Hepatocyte (in vitro differentiated cells): ENCODE measurements around the gene GALR2. TPM values are rescaled to one million over a fixed set of nuclear protein-coding genes. Genes with fewer than 3 reads are reported as not detected.

Experiments used
- DNase-seq: peaks from one replicate; pipeline ENCODE4 v3.0.0-alpha.2; 2016; ENCODE audit warnings: low spot score
- H2AFZ ChIP-seq: fragments of 200-600 bp; sonication (generic); 2 replicates; pipeline ENCODE4 v1.6.0; 2016; ENCODE audit warnings: antibody characterized with exemption, mild to moderate bottlenecking
- H3K27ac ChIP-seq: fragments of 200-600 bp; sonication (generic); 2 replicates; pipeline ENCODE4 v1.5.1; 2016; ENCODE audit warnings: mild to moderate bottlenecking
- H3K27me3 ChIP-seq: fragments of 200-600 bp; sonication (generic); 2 replicates; pipeline ENCODE4 v1.6.1; 2016
- H3K36me3 ChIP-seq: fragments of 200-600 bp; sonication (generic); replicated peaks from 2 replicates; pipeline ENCODE4 v1.5.1; 2016; ENCODE audit warnings: low read depth; ENCODE audit not compliant: insufficient read depth
- H3K4me1 ChIP-seq: fragments of 200-600 bp; sonication (generic); 2 replicates; pipeline ENCODE4 v1.5.1; 2016; ENCODE audit warnings: mild to moderate bottlenecking, moderate library complexity; ENCODE audit not compliant: insufficient read depth
- H3K4me2 ChIP-seq: fragments of 200-600 bp; sonication (generic); 2 replicates; pipeline ENCODE4 v1.6.0; 2016
- H3K4me3 ChIP-seq: fragments of 200-600 bp; sonication (generic); 2 replicates; pipeline ENCODE4 v1.5.1; 2016; ENCODE audit warnings: mild to moderate bottlenecking
- H3K79me2 ChIP-seq: fragments of 200-600 bp; sonication (generic); 2 replicates; pipeline ENCODE4 v1.6.0; 2017; ENCODE audit warnings: mild to moderate bottlenecking
- H3K9me2 ChIP-seq: fragments of 200-600 bp; sonication (generic); replicated peaks from 2 replicates; pipeline ENCODE4 v1.6.0; 2017; ENCODE audit warnings: mild to moderate bottlenecking; ENCODE audit not compliant: insufficient read depth
- H3K9me3 ChIP-seq: fragments of 200-600 bp; sonication (generic); 2 replicates; pipeline ENCODE4 v1.5.1; 2016; ENCODE audit warnings: low read depth, mild to moderate bottlenecking
- H4K20me1 ChIP-seq: fragments of 200-600 bp; sonication (generic); 2 replicates; pipeline ENCODE4 v1.6.0; 2016; ENCODE audit warnings: mild to moderate bottlenecking; ENCODE audit not compliant: insufficient read depth, poor library complexity, severe bottlenecking
- EZH2 ChIP-seq: fragments of 200-600 bp; sonication (generic); IDR thresholded peaks from 2 replicates; pipeline ENCODE4 v1.6.1; 2016; ENCODE audit warnings: antibody characterized with exemption, mild to moderate bottlenecking, borderline replicate concordance
- EZH2phosphoT487 ChIP-seq: fragments of 200-600 bp; sonication (generic); IDR thresholded peaks from one replicate; pipeline ENCODE4 v1.6.1; 2018; ENCODE audit warnings: antibody characterized with exemption, mild to moderate bottlenecking, low read depth, moderate library complexity; ENCODE audit not compliant: unreplicated experiment, severe bottlenecking
- WGBS: methylation state at CpG from one replicate; pipeline ENCODE4 v1.1.6; 2016; ENCODE audit warnings: low lambda C conversion rate; ENCODE audit errors: missing lambda C conversion rate; 5-methylcytosine and 5-hydroxymethylcytosine counted together
- polyA plus RNA-seq: library from polyadenylated mRNA; unstranded; fragments of >200 nt; fragmentation: Nextera tagmentation; extraction: Ambion mirVana; gene quantifications from 2 replicates; pipeline ENCODE4 v1.2.1, GENCODE V29; 2016
- total RNA-seq: library from RNA; depleted of rRNA; stranded (reverse); fragments of >200 nt; gene quantifications from 2 replicates; pipeline ENCODE4 v1.2.3, GENCODE V29; 2014
- TF ChIP-seq, protein P1 (sequence below): fragments of 200-600 bp; sonication (generic); IDR thresholded peaks from 2 replicates; pipeline ENCODE4 v1.5.1; 2016; ENCODE audit warnings: antibody characterized with exemption, mild to moderate bottlenecking; ENCODE audit not compliant: poor library complexity

The GALR2 gene
- total and polyA plus RNA-seq, 2 experiments from 2014 or later = 0.24 TPM; not detected in 1

DNA sequence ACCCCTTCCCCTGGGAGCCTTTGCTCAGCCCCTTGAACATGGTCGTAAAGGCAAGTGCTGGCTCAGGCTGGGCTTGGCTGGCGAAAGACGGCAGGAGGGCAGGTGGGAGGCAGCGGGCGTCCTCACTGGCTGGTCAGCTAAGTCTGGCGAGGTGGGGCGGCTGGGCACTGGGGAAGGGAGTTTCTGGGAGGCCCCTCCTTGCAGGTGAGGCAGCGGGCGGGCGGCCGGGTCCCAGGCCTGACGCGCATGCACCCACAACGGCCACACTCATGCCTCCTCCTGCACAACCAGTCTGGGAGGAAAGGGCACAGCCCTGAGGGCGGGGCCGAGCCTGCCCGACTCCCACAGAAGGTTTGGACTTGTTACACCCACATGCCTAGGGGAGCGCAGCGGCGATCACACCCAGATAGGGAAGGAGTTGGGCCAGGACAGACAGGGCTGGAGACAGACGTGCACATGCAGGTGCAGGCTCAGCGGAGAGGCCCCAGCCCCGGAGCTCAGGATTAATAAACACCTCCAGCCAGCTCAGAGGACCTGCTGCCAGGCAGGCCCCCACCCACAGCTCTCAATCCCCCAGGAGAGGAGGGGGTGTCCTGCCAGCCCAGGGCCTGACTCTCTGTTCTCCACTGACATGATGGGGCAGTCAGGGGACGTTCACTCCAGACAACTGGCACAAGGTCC lies 47.3 kb upstream of the GALR2 start, which contains the start of gene EVPL:
EVPL (minus strand) TSS at position 148 of the 681 bp plus-strand sequence; CDS start at position 40, 108 bp downstream.
- Histone ChIP-seq H2AFZ (no peak within 1 kb of the TSS), H3K36me3 (no peaks in the 10 kb centered on the region), H3K4me3 (no peak within 1 kb of the TSS), H3K4me1 (peaks cover 11% of the 10 kb centered on the region), H3K27me3 (no peaks in the 10 kb centered on the region), H3K4me2 (no peak within 1 kb of the TSS), H3K9me3 (no peaks in the 10 kb centered on the region), H3K9me2 (no peaks in the 10 kb centered on the region), H3K27ac (no peak within 1 kb of the TSS), H3K79me2 (no peaks in the 10 kb centered on the region), H4K20me1 (no peaks in the 10 kb centered on the region)
- TF ChIP-seq EZH2 (no peak), EZH2phosphoT487 (no peak)
- TF ChIP-seq, protein P1, sequence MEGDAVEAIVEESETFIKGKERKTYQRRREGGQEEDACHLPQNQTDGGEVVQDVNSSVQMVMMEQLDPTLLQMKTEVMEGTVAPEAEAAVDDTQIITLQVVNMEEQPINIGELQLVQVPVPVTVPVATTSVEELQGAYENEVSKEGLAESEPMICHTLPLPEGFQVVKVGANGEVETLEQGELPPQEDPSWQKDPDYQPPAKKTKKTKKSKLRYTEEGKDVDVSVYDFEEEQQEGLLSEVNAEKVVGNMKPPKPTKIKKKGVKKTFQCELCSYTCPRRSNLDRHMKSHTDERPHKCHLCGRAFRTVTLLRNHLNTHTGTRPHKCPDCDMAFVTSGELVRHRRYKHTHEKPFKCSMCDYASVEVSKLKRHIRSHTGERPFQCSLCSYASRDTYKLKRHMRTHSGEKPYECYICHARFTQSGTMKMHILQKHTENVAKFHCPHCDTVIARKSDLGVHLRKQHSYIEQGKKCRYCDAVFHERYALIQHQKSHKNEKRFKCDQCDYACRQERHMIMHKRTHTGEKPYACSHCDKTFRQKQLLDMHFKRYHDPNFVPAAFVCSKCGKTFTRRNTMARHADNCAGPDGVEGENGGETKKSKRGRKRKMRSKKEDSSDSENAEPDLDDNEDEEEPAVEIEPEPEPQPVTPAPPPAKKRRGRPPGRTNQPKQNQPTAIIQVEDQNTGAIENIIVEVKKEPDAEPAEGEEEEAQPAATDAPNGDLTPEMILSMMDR = no peak
- WGBS = 71% methylated on average over 19 of the region's 24 CpGs
- DNase-seq = peak; percentile 37

DNA sequence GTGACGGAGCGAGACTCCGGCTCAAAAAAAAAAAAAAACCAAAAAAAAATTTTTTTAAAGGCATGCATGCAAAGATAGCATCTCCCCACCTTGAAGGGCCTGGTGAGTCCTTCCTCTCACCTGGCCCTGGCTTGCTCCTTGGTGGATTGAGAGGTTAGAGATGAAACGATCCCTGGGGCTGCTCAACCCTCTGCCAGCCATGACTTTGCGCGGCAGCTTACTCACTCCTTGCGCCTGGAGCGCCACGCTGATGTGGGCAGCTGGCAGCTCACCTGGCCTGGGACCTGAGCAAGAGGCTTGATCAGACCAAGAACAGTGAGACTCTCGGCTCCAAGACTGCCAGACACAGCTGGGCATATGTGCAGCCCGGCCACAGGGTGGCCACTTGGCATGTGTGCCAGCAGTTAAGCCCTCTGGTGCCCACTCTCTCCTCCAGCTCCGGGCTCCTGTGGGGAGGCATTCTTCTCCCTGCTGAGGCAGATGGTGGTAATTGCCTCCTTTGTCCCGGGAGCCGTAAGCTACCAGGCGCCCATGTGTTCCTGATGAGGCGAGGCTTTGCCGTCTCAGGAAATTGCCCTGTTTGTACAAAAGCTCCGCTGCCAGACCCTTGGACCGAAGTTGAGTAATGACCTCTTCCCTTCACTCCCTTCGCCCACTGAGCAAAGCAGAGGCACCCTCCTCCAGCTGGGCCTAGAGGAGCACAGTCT lies 42.4 kb upstream of the GALR2 start:
- Histone ChIP-seq H3K4me2 (no peak overlapping the region), H3K9me3 (no peaks in the 10 kb centered on the region), H2AFZ (no peak overlapping the region), H3K9me2 (no peaks in the 10 kb centered on the region), H3K27ac (no peak overlapping the region), H3K36me3 (no peaks in the 10 kb centered on the region), H3K27me3 (no peaks in the 10 kb centered on the region), H3K79me2 (no peaks in the 10 kb centered on the region), H4K20me1 (no peaks in the 10 kb centered on the region), H3K4me1 (peaks cover 16% of the 10 kb centered on the region), H3K4me3 (no peak overlapping the region)
- WGBS = 87% methylated on average over 20 of the region's 20 CpGs
- no peak for TF ChIP-seq EZH2phosphoT487
- TF ChIP-seq, protein P1 = no peak
- no peak for TF ChIP-seq EZH2
- no peak for DNase-seq

DNA sequence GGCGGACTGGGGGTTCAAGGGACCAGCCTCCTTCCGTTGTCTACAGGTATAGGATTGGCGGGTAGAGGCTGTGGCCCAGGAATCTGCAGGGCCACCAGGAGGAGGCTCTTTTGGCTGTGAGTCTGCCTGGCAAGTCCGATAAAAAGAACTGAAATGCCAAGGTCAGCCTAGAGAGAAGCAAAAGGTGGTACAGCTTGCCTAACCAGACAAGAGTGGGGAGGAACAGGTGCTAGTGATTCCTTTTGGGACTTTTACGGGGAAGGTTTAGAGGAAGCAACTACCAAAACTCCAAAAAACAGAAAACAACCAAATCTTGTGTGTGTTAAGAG lies 41.8 kb upstream of the GALR2 start:
- TF ChIP-seq, protein P1 = no peak
- no peak for TF ChIP-seq EZH2phosphoT487
- TF ChIP-seq EZH2 = no peak
- 93% methylated on average over 5 of the region's 5 CpGs for WGBS
- no peaks in the 10 kb centered on the region for H3K9me3 ChIP-seq
- no peaks in the 10 kb centered on the region for H3K27me3 ChIP-seq
- no peaks in the 10 kb centered on the region for H3K9me2 ChIP-seq
- no peak overlapping the region for H3K4me2 ChIP-seq
- no peak overlapping the region for H3K27ac ChIP-seq
- no peak overlapping the region for H2AFZ ChIP-seq
- no peaks in the 10 kb centered on the region for H3K36me3 ChIP-seq
- DNase-seq = no peak
- no peaks in the 10 kb centered on the region for H3K79me2 ChIP-seq
- H3K4me1 ChIP-seq = peaks cover 16% of the 10 kb centered on the region
- H3K4me3 ChIP-seq = no peak overlapping the region
- no peaks in the 10 kb centered on the region for H4K20me1 ChIP-seq
